Body of pancreas (tissue), 4 donors: ENCODE data around the gene GABRA4.

Source experiments
- CTCF ChIP-seq, 7 experiments: fragments of 450-650 bp in 4 of 7; fragments of 200-600 bp in 3 of 7; sonication (generic) in 3 of 7; IDR thresholded peaks; one replicate each; pipeline ENCODE4 v1.5.1; 2016 to 2019; ENCODE audit warnings: antibody characterized with exemption in 7 of 7
- POLR2A ChIP-seq, 3 donors: fragments of 450-650 bp; IDR thresholded peaks; one replicate each; pipeline ENCODE4 v1.6.1; 2016; ENCODE audit warnings: antibody characterized with exemption in 3 of 3, mild to moderate bottlenecking in 2 of 3

- no peak for TF ChIP-seq POLR2A (IDR thresholded peaks at IDR 0.05)
- no peak for TF ChIP-seq CTCF (IDR thresholded peaks at IDR 0.05)
Measured at GRCh38 chr4:46967631-46968030, 25.8 kb downstream of the GABRA4 start.
